NOMO-1 treated with dmso at 0.1 percent for 144 hours (cell line): Measurements from ENCODE around the gene FTSJ3.

Experiments
- DNase-seq: peaks from one replicate; lab custom pipeline; 2025; ENCODE audit not compliant: unreplicated experiment; lab: John Stamatoyannopoulos, UW

Gene FTSJ3

DNA sequence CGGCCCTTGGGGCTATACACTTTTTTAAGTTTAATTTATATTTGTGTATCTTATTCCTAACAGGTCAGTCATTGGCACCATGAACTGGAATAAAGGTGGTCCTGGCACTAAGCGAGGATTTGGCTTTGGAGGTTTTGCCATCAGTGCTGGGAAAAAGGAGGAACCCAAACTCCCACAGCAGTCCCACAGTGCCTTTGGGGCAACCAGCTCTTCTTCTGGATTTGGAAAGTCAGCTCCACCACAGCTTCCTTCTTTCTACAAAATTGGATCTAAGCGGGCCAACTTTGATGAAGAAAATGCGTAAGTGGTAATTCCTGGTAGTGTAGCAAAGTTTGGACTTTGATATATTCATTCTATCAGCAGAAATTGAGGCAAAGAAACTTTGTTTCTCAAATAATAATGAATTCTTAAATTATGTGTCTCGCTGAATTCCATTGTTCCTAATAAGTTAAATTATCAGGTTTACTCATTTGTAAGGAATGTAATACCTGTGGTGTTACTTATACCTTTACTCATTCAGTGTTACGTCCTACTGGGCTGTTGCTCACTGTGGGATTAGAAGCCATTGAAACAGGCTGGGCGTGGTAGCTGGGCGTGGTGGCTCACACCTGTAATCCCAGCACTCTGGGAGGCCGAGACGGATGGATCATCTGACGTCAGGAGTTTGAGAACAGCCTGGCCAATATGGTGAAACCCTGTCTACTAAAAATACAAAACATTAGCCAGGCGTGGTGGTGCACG lies 40.3 kb downstream of the FTSJ3 start:
- no peak for DNase-seq

DNA sequence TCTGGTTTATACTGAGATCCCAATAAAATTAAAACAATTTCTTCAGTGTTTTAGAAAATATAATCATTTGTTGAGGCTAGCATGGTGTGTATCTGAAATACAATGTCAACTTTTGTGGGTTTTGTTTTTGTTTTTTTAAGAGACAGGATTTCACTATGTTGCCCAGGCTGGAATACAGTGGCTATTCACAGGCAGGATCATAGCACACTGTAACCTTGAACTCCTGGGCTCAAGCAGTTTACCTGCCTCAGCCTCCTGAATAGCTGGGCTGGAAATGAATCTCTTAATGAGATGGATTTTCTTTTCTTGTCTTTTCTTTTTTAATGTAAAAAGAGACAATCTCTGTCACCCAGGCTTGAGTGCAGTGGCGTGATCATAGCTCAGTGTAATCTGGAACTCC lies 41.3 kb downstream of the FTSJ3 start:
- no peak for DNase-seq

- DNase-seq, result no peak
These were observed 41.9 kb downstream of the FTSJ3 start for GRCh38 chr17:63785556-63785955.

DNA sequence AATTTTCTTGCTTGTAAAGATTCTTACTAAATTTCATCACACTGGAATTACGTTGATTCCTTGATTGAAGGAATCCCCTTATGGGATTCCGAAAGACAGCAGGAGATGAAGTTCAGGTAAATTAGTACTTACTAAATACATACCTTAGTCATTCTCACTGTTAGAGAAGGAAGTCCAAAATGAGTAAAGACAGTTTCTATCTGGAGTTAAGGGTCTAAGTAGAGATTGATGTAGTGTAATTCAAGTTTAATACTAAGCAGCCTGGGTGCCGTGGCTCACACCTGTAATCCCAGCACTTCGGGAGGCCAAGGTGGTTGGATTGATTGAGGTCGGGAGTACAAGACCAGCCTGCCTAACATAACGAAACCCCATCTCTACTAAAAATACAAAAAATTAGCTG lies 43.9 kb downstream of the FTSJ3 start:
- DNase-seq, result no peak

GRCh38 chr17:63780928-63781327 lies 46.5 kb downstream of the FTSJ3 start:
- DNase-seq, result no peak

GRCh38 chr17:63780507-63780906 lies 47.0 kb downstream of the FTSJ3 start:
- DNase-seq, result no peak

DNA sequence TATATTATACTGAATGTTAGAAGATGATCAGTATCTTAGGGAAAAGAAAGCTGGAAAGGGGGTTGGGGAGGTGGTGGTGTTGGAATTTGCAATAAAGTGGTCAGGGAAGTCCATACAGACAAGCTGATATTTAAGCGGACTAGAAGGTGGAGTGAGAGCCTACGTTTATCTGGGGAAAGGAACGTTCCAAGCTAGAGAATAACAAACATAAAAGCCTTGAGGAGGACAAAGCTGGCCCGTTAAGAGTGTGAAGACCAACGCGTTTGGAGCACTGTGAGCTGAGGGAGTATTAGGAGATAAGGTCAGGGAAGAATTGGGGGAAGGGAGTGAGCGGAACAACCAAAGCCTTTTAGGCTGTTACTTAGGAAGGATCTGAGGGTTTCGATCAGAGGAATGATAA lies 52.0 kb downstream of the FTSJ3 start:
- DNase-seq, result no peak

DNA sequence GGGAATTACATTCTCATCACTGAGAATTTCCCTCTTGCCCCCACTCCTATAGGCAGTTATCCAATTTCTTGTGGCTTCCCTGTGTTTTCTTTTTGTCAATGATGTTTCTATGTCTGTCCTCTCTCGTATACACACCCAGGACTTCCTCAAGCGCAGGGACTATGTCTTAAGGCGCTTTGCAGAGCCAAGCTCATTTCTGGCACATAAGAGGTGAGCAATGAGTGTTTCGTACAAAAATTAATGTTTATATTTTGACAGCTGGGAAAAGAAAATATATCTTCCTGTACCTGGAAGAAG lies 52.5 kb downstream of the FTSJ3 start:
- peak; percentile 7 for DNase-seq

GRCh38 chr17:63774141-63774968 lies 53.1 kb downstream of the FTSJ3 start, which contains the start of gene DDX42:
Gene DDX42 (plus strand): TSS chr17:63774170. CDS start chr17:63787050, 12,880 bp downstream.
- peak; percentile 29 for DNase-seq

DNA sequence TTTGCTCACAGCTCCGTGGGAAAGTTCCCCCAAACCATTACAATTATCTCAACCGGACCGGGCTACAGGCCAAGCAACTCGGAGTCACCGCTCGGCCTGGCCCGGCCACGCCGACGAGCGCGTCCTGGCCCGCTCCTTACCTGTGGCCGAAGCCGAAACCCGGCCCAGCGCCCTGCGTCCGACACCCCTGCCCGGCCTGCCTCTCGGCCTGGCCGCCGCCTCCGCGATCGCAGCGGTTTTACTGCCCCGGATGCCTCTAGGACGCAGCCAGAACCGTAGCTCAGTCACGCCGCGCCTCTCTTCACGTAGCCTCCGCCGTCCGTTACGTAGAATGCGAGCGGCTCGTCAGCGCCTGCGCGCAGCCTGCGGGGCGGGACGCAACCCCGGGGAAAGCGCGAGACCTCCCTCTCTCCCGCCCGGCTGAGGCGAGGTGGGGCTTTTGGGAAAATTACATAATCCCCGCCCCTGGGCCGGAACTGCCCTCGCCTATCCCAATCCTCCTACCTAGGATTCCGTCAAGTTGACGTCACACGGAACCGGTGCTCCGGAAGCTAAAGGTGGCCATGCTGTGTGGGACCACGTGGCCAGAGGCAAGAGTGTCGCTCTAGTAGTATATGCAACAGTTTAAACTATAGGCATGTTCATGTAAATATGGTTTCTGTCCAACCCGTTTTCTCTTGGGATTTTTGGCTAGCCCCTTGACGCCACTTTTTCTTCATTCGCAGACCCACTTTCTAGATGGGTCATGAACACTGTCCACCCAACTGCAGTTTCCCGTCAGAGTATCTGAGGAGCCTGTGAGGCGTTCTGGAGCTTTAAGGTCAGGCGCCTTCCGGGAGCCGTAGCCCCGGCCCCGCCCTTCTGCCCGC lies 54.0 kb downstream of the FTSJ3 start, which contains the start of gene CCDC47:
Gene CCDC47 (minus strand): TSS at position 326 of the 869 bp plus-strand sequence. CDS start 7,422 bp downstream, outside the sequence.
- DNase-seq, result peak; percentile 96

DNA sequence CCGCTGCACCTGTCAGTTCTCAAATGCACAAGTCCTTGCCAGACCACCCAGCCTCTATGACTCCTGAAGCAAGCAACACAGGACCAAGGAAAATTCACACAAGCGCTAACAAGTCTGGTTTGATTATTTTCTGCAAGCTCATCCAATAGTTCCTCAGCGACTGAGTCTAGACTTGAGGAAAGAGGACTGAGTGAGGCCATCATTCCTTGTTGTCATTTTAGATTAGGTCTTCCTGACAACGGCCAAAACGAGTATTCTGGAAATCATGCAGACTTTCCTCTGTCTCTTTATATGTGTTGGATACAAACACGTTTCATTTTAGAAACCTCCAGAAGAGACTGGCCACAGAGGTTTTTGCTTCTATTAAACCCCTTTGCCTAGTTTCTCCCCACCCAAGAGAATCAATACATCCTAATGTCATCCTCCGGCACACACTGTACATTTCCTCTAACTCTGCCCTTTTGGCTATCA lies 54.6 kb downstream of the FTSJ3 start:
- no peak for DNase-seq
